Measurements from ENCODE around the gene SRD5A3.

Gene SRD5A3

GRCh38 chr4:55354648-55355047 lies 8.6 kb downstream of the SRD5A3 start:
- Histone ChIP-seq H3K79me2 (ENCODE audit: control insufficient read depth, low read length) (no peaks in the 10 kb centered on the region), H3K36me3 (ENCODE audit: control insufficient read depth, low read length) (no peaks in the 10 kb centered on the region), H3K4me1 (ENCODE audit: control insufficient read depth, low read length) (peaks cover 14% of the 10 kb centered on the region), H3K27me3 (ENCODE audit: control insufficient read depth, low read length) (no peaks in the 10 kb centered on the region), H3K4me2 (ENCODE audit: low read length) (no peak overlapping the region), H4K20me1 (ENCODE audit: control insufficient read depth, insufficient read depth, low read depth, low read length) (no peaks in the 10 kb centered on the region), H3K27ac (ENCODE audit: low read depth, low read length) (no peak overlapping the region), H3K9me2 (replicated peaks; ENCODE audit: control insufficient read depth, low read length) (no peaks in the 10 kb centered on the region), H3K4me3 (ENCODE audit: low read length) (no peak overlapping the region), H3K9me3 (ENCODE audit: control insufficient read depth, insufficient read depth, low read length) (no peaks in the 10 kb centered on the region), H3F3A (ENCODE audit: control insufficient read depth, insufficient read depth) (peaks cover under 1% of the 10 kb centered on the region; the same call in 1 of the 2 replicates)
- TF ChIP-seq EZH2phosphoT487 (IDR thresholded peaks at IDR 0.05; ENCODE audit: borderline replicate concordance, low read length) = no peak
- TF ChIP-seq CTCF (IDR thresholded peaks at IDR 0.05; ENCODE audit: low read depth, low read length, poor library complexity, severe bottlenecking) = no peak

- H3K36me3 ChIP-seq (ENCODE audit: control insufficient read depth, low read length) = no peaks in the 10 kb centered on the region
- H3K27me3 ChIP-seq (ENCODE audit: control insufficient read depth, low read length) = no peaks in the 10 kb centered on the region
- H4K20me1 ChIP-seq (ENCODE audit: control insufficient read depth, insufficient read depth, low read depth, low read length) = no peaks in the 10 kb centered on the region
- H3K9me2 ChIP-seq (replicated peaks; ENCODE audit: control insufficient read depth, low read length) = no peaks in the 10 kb centered on the region
- TF ChIP-seq CTCF (IDR thresholded peaks at IDR 0.05; ENCODE audit: low read depth, low read length, poor library complexity, severe bottlenecking) (no peak), EZH2phosphoT487 (IDR thresholded peaks at IDR 0.05; ENCODE audit: borderline replicate concordance, low read length) (no peak)
- no peak overlapping the region for H3K4me3 ChIP-seq (ENCODE audit: low read length)
- H3F3A ChIP-seq (ENCODE audit: control insufficient read depth, insufficient read depth) = no peaks in the 10 kb centered on the region
- H3K79me2 ChIP-seq (ENCODE audit: control insufficient read depth, low read length) = no peaks in the 10 kb centered on the region
- H3K27ac ChIP-seq (ENCODE audit: low read depth, low read length) = no peak overlapping the region
- H3K9me3 ChIP-seq (ENCODE audit: control insufficient read depth, insufficient read depth, low read length) = no peaks in the 10 kb centered on the region
- no peak overlapping the region for H3K4me2 ChIP-seq (ENCODE audit: low read length)
- peaks cover 14% of the 10 kb centered on the region for H3K4me1 ChIP-seq (ENCODE audit: control insufficient read depth, low read length)
Observed at GRCh38 chr4:55355555-55355954, 9.5 kb downstream of the SRD5A3 start.

GRCh38 chr4:55356991-55357461 lies 11.0 kb downstream of the SRD5A3 start:
- peaks cover 14% of the 10 kb centered on the region for H3K4me1 ChIP-seq (ENCODE audit: control insufficient read depth, low read length)
- no peak overlapping the region for H3K4me3 ChIP-seq (ENCODE audit: low read length)
- no peaks in the 10 kb centered on the region for H3F3A ChIP-seq (ENCODE audit: control insufficient read depth, insufficient read depth)
- H4K20me1 ChIP-seq (ENCODE audit: control insufficient read depth, insufficient read depth, low read depth, low read length) = no peaks in the 10 kb centered on the region
- H3K36me3 ChIP-seq (ENCODE audit: control insufficient read depth, low read length) = no peaks in the 10 kb centered on the region
- H3K9me3 ChIP-seq (ENCODE audit: control insufficient read depth, insufficient read depth, low read length) = no peaks in the 10 kb centered on the region
- H3K79me2 ChIP-seq (ENCODE audit: control insufficient read depth, low read length) = no peaks in the 10 kb centered on the region
- H3K4me2 ChIP-seq (ENCODE audit: low read length) = no peak overlapping the region
- TF ChIP-seq CTCF (IDR thresholded peaks at IDR 0.05; ENCODE audit: low read depth, low read length, poor library complexity, severe bottlenecking) = no peak
- TF ChIP-seq EZH2phosphoT487 (IDR thresholded peaks at IDR 0.05; ENCODE audit: borderline replicate concordance, low read length) = no peak
- no peaks in the 10 kb centered on the region for H3K9me2 ChIP-seq (replicated peaks; ENCODE audit: control insufficient read depth, low read length)
- H3K27me3 ChIP-seq (ENCODE audit: control insufficient read depth, low read length) = no peaks in the 10 kb centered on the region
- H3K27ac ChIP-seq (ENCODE audit: low read depth, low read length) = no peak overlapping the region

Measured in DOHH2 (cell line).